Endodermal cell (in vitro differentiated cells): ENCODE measurements around the gene SRSF7. TPM values are rescaled to one million over a fixed set of nuclear protein-coding genes. Genes with fewer than 3 reads are reported as not detected.

Experiments used
- DNase-seq: peaks from one replicate; pipeline ENCODE4 v3.0.0-alpha.2; 2017
- H3K27ac ChIP-seq: 2 replicates; pipeline ENCODE4 v1.5.1; 2013; ENCODE audit warnings: mild to moderate bottlenecking, low read depth, low read length, moderate library complexity
- H3K27me3 ChIP-seq: 2 replicates; pipeline ENCODE4 v1.6.1; 2013; ENCODE audit warnings: mild to moderate bottlenecking, low read length, moderate library complexity; ENCODE audit not compliant: insufficient read depth, control insufficient read depth, poor library complexity, severe bottlenecking
- H3K36me3 ChIP-seq: 2 replicates; pipeline ENCODE4 v1.7.0; 2013; ENCODE audit warnings: mild to moderate bottlenecking, low read length, moderate library complexity; ENCODE audit not compliant: control insufficient read depth, insufficient read depth
- H3K4me1 ChIP-seq: one replicate; pipeline ENCODE4 v1.7.0; 2013; ENCODE audit warnings: low read length; ENCODE audit not compliant: control insufficient read depth, insufficient read depth
- H3K4me3 ChIP-seq: 2 replicates; pipeline ENCODE4 v1.5.1; 2013; ENCODE audit warnings: mild to moderate bottlenecking, low read length, moderate library complexity
- H3K9ac ChIP-seq: 2 replicates; pipeline ENCODE4 v1.6.1; 2013; ENCODE audit warnings: mild to moderate bottlenecking, low read length, moderate library complexity; ENCODE audit not compliant: poor library complexity, severe bottlenecking; ENCODE audit errors: extremely low read depth
- H3K9me3 ChIP-seq: 2 replicates; pipeline ENCODE4 v1.6.1; 2013; ENCODE audit warnings: mild to moderate bottlenecking, low read length, moderate library complexity; ENCODE audit not compliant: control insufficient read depth
- H3K27ac Mint-ChIP-seq: 2 replicates; pipeline ENCODE4 v1.8.0; 2020; ENCODE audit warnings: mixed read lengths
- H3K27me3 Mint-ChIP-seq: 2 replicates; pipeline ENCODE4 v1.8.0; 2021; ENCODE audit warnings: mild to moderate bottlenecking, mixed read lengths; ENCODE audit not compliant: insufficient read depth
- H3K36me3 Mint-ChIP-seq: 2 replicates; pipeline ENCODE4 v1.8.0; 2020; ENCODE audit warnings: low read depth, mixed read lengths
- H3K4me1 Mint-ChIP-seq: 2 replicates; pipeline ENCODE4 v1.8.0; 2020; ENCODE audit warnings: mixed read lengths
- H3K4me3 Mint-ChIP-seq: 2 replicates; pipeline ENCODE4 v1.8.0; 2020; ENCODE audit warnings: mild to moderate bottlenecking, moderate library complexity, mixed read lengths
- H3K9me3 Mint-ChIP-seq: 2 replicates; pipeline ENCODE4 v1.8.0; 2020; ENCODE audit warnings: mild to moderate bottlenecking, mixed read lengths
- CTCF ChIP-seq: fragments of 200-600 bp; sonication (generic); conservative IDR thresholded peaks from 2 replicates; pipeline ENCODE4 v1.5.0; 2021; ENCODE audit warnings: antibody characterized with exemption, mild to moderate bottlenecking
- WGBS, 2 experiments: methylation state at CpG; one replicate each; pipeline versions ENCODE4 v1.1.5 to v1.1.7; 2013; ENCODE audit warnings: missing lambda C conversion rate in 2 of 2, mixed read lengths in 1 of 2; ENCODE audit not compliant: insufficient coverage in 1 of 2, insufficient read length in 1 of 2; 5-methylcytosine and 5-hydroxymethylcytosine counted together
- total RNA-seq, 2 donors: library from RNA; stranded (reverse); fragmentation: NEBNext Ultra II Directional in 1 of 2; extraction: Animal tissue kit (Norgen Biotek cat#: 25700) in 1 of 2; gene quantifications; 2 replicates in 1 of 2; 3 replicates in 1 of 2; pipeline ENCODE4 v1.2.1, GENCODE V29; 2021

Gene SRSF7
- total RNA-seq, 2 donors from 2014 or later, result 306 to 332 TPM

- WGBS, 2 experiments, result 100% methylated on average over 2 of the region's 3 CpGs; no CpG with 5 or more reads in 1 of the 2 experiments
- no peak overlapping the region for H3K27ac Mint-ChIP-seq
- no peaks in the 10 kb centered on the region for H3K27me3 Mint-ChIP-seq
- no peak for TF ChIP-seq CTCF
- Histone ChIP-seq H3K27ac (no peak overlapping the region), H3K27me3 (no peaks in the 10 kb centered on the region), H3K9me3 (no peaks in the 10 kb centered on the region), H3K4me1 (peaks cover 4% of the 10 kb centered on the region), H3K4me3 (no peak overlapping the region), H3K9ac (no peak overlapping the region), H3K36me3 (peaks cover 5% of the 10 kb centered on the region)
- H3K4me3 Mint-ChIP-seq, result no peak overlapping the region
- H3K4me1 Mint-ChIP-seq, result peaks cover 11% of the 10 kb centered on the region
- peaks cover 12% of the 10 kb centered on the region for H3K36me3 Mint-ChIP-seq
- DNase-seq, result no peak
- H3K9me3 Mint-ChIP-seq, result peaks cover 5% of the 10 kb centered on the region
Observed at GRCh38 chr2:38754506-38754905, 3.3 kb upstream of the SRSF7 start.

GRCh38 chr2:38754049-38754448 lies 2.9 kb upstream of the SRSF7 start:
- Histone ChIP-seq H3K27me3 (no peaks in the 10 kb centered on the region), H3K36me3 (peaks cover 9% of the 10 kb centered on the region), H3K27ac (no peak overlapping the region), H3K9ac (no peak overlapping the region), H3K4me1 (peaks cover 4% of the 10 kb centered on the region), H3K9me3 (no peaks in the 10 kb centered on the region), H3K4me3 (no peak overlapping the region)
- DNase-seq, result no peak
- no peak for TF ChIP-seq CTCF
- Mint-ChIP-seq H3K9me3 (peaks cover 5% of the 10 kb centered on the region), H3K4me3 (no peak overlapping the region), H3K27ac (no peak overlapping the region), H3K36me3 (peaks cover 15% of the 10 kb centered on the region), H3K27me3 (no peaks in the 10 kb centered on the region), H3K4me1 (peaks cover 14% of the 10 kb centered on the region)

- no peak for DNase-seq
- H3K27me3 Mint-ChIP-seq, result no peaks in the 10 kb centered on the region
- Histone ChIP-seq H3K27me3 (no peaks in the 10 kb centered on the region), H3K27ac (peak overlapping the region; percentile 96), H3K36me3 (peaks cover 31% of the 10 kb centered on the region), H3K4me1 (peaks cover 4% of the 10 kb centered on the region), H3K4me3 (peak overlapping the region; percentile 99), H3K9me3 (no peaks in the 10 kb centered on the region), H3K9ac (peak overlapping the region; percentile 99)
- WGBS, 2 experiments, result 14 to 16% methylated on average over 14 to 18 of the region's 18 CpGs
- peaks cover 37% of the 10 kb centered on the region for H3K36me3 Mint-ChIP-seq
- H3K4me1 Mint-ChIP-seq, result peaks cover 34% of the 10 kb centered on the region
- H3K4me3 Mint-ChIP-seq, result peak overlapping the region; percentile 100
- H3K27ac Mint-ChIP-seq, result peak overlapping the region; percentile 100
- TF ChIP-seq CTCF, result no peak
- H3K9me3 Mint-ChIP-seq, result peaks cover 5% of the 10 kb centered on the region
Observed at GRCh38 chr2:38751596-38752410, 642 bp upstream of the SRSF7 start.
